Heart right ventricle (tissue), 16 donors: ENCODE measurements around the gene NGEF. TPM values are rescaled to one million over a fixed set of nuclear protein-coding genes. Genes with fewer than 3 reads are reported as not detected.

ENCODE experiments used
- ATAC-seq, 8 donors: fragments of 200-7000 bp; cut with Tn5 transposase; one replicate each; pipeline ENCODE4 v1.9.1; 2020; ENCODE audit warnings: mild to moderate bottlenecking in 8 of 8, moderate library complexity in 8 of 8, moderate number of reproducible peaks in 1 of 8
- DNase-seq, 2 donors: peaks; one replicate each; pipeline ENCODE4 v3.0.0-alpha.2; 2020
- H3K27ac ChIP-seq, 10 donors: fragments of 200-600 bp; sonication (generic) in 2 of 10; one replicate each; pipeline versions ENCODE4 v1.5.0 to v1.8.0; 2020 to 2022; ENCODE audit warnings: mild to moderate bottlenecking in 3 of 10
- H3K27me3 ChIP-seq, 7 donors: fragments of 200-600 bp; one replicate each; pipeline ENCODE4 v1.8.0; 2021 to 2022; ENCODE audit warnings: mild to moderate bottlenecking in 2 of 7
- H3K36me3 ChIP-seq, 9 donors: fragments of 200-600 bp; sonication (generic) in 1 of 9; one replicate each; pipeline versions ENCODE4 v1.5.0 to v1.8.0; 2020 to 2022; ENCODE audit warnings: mild to moderate bottlenecking in 2 of 9
- H3K4me1 ChIP-seq, 9 donors: fragments of 200-600 bp; sonication (generic) in 1 of 9; one replicate each; pipeline versions ENCODE4 v1.5.0 to v1.8.0; 2020 to 2022; ENCODE audit warnings: mild to moderate bottlenecking in 4 of 9
- H3K4me3 ChIP-seq, 10 donors: fragments of 200-600 bp; sonication (generic) in 2 of 10; one replicate each; pipeline versions ENCODE4 v1.5.0 to v1.8.0; 2020 to 2022; ENCODE audit warnings: mild to moderate bottlenecking in 7 of 10, moderate library complexity in 2 of 10
- H3K9me3 ChIP-seq, 11 donors: fragments of 200-600 bp in 10 of 11; sonication (generic) in 2 of 11; one replicate each; pipeline versions ENCODE4 v1.5.0 to v1.8.0; 2013 to 2022; ENCODE audit warnings: mild to moderate bottlenecking in 2 of 11, control low read depth in 1 of 11, moderate library complexity in 1 of 11
- WGBS, 2 donors: extraction: QIAGEN DNeasy Blood & Tissue Kit; methylation state at CpG; one replicate each; pipeline ENCODE4 v1.1.7; 2013; ENCODE audit warnings: inconsistent platforms in 1 of 2; 5-methylcytosine and 5-hydroxymethylcytosine counted together
- intact Hi-C, 10 donors: fragments of 100-400 bp; cut with DNase I; formaldehyde crosslinking; loops; one replicate each; pipeline versions ENCODE4 v1.11.1 to v1.14.2; 2022
- polyA plus RNA-seq, 2 donors: library from polyadenylated mRNA; stranded (reverse); fragments of 200-250 nt; gene quantifications; one replicate each; pipeline ENCODE4 v1.2.3, GENCODE V29; 2013
- total RNA-seq, 10 donors: library from RNA; stranded (reverse); fragmentation: NEBNext Ultra II Directional in 3 of 10; extraction: Animal tissue kit (Norgen Biotek cat#: 25700) in 3 of 10; gene quantifications; one replicate each; pipeline versions ENCODE4 v1.2.1 to v1.2.4, GENCODE V29; 2021 to 2023
- TF ChIP-seq, protein P1 (sequence below), 9 donors: fragments of 200-600 bp; sonication (generic) in 2 of 9; IDR thresholded peaks; one replicate each; pipeline versions ENCODE4 v1.5.0 to v1.8.0; 2021 to 2022; ENCODE audit warnings: antibody characterized with exemption in 9 of 9, mild to moderate bottlenecking in 5 of 9, moderate library complexity in 1 of 9
- donor health status: Arrhythmogenic right ventricular cardiomyopathy.
- donor health status: ischemic (EF 13 %, LVEDD 7.1; RV severe dilation, severe dysfunction).
- donor health status: healthy with polysubstance abuse.
- donor health status: DM: no; HTN: yes; CAD: no.
- donor health status: DM: no; HTN: no; CAD: no.
- donor health status: ischemic (EF 25% LVEDD 6.9; RV normal size, moderate dysfunction).
- donor health status: ischemic (EF 25% LVEDD 5.7; RV mildly dilated, moderate dysfunction).
- donor health status: healthy.
- donor health status: DM: yes; HTN: yes; CAD: no.
- donor health status: Ischemic cardiomyopathy.
- donor health status: ischemic (EF 35%, LVEDD 5.7; RV mildly dilated, moderate dysfunction).
- donor health status: nonischemic (EF 11% LVEDD 7.7; RV severe dilation, severe dysfunction).
- donor health status: DM: yes; HTN: yes; CAD: no.
- donor health status: PGD.
- donor health status: ischemic (EF 29% LVEDD 5.4; RV normal size, mild dysfunction).
- donor health status: nonischemic (EF 23%, LVEDD 6.1; RV moderate dilation, normal function).

The NGEF gene
- total and polyA plus RNA-seq, 12 donors, result 0.27 to 0.75 (median 0.54) TPM; not detected in 3

DNA sequence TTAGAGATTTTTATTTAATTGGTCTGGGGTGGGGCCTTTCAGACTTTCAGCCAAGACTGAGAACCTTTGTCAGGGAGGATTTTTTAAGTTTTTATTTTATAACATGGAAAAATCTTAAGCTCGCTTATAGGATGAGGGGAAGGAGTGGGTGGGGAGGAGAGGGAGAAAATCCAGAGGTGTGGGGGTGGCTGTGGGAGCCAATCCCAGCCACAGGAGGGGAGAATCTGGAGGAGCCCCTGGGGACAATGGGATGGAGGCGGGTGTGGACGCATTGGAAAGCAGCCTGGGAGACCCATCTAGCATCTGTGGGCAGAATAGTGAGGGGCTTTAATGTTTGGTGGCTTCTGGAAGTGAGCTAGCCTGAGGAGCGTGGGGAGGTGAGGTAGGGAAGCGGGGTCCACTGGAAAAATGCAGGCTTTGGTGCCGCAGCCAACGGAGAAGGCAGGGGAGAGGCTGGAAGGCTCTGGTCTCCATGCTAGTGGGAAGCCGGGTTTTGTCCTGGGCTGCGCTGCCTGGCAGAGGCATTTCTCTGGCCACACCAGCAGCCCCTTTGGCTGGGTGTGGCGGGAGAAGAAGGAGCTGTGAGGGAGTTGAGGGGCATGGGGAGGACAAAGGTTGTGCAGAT lies 35.6 kb upstream of the NGEF start:
- H3K36me3 ChIP-seq, result no peaks in the 10 kb centered on the region
- intact Hi-C loops, result loop anchor here in 1 of 10 donors (10.0 kb wide), 1 partner anchor 206 kb away; the partner anchor contains the start of gene ATG16L1
- WGBS, 2 donors, result 81 to 83% methylated on average over 10 of the region's 10 CpGs
- no peak for DNase-seq
- no peak overlapping the region for H3K4me3 ChIP-seq
- no peak for ATAC-seq
- H3K27ac ChIP-seq, result no peak overlapping the region
- H3K27me3 ChIP-seq, result peaks cover 0 to 33% (median 0%) of the 10 kb centered on the region in 7 donors
- no peaks in the 10 kb centered on the region for H3K9me3 ChIP-seq
- TF ChIP-seq, protein P1, sequence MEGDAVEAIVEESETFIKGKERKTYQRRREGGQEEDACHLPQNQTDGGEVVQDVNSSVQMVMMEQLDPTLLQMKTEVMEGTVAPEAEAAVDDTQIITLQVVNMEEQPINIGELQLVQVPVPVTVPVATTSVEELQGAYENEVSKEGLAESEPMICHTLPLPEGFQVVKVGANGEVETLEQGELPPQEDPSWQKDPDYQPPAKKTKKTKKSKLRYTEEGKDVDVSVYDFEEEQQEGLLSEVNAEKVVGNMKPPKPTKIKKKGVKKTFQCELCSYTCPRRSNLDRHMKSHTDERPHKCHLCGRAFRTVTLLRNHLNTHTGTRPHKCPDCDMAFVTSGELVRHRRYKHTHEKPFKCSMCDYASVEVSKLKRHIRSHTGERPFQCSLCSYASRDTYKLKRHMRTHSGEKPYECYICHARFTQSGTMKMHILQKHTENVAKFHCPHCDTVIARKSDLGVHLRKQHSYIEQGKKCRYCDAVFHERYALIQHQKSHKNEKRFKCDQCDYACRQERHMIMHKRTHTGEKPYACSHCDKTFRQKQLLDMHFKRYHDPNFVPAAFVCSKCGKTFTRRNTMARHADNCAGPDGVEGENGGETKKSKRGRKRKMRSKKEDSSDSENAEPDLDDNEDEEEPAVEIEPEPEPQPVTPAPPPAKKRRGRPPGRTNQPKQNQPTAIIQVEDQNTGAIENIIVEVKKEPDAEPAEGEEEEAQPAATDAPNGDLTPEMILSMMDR (IDR thresholded peaks at IDR 0.05), result no peak
- peaks cover 0 to 22% (median 7%) of the 10 kb centered on the region in 9 donors for H3K4me1 ChIP-seq

DNA sequence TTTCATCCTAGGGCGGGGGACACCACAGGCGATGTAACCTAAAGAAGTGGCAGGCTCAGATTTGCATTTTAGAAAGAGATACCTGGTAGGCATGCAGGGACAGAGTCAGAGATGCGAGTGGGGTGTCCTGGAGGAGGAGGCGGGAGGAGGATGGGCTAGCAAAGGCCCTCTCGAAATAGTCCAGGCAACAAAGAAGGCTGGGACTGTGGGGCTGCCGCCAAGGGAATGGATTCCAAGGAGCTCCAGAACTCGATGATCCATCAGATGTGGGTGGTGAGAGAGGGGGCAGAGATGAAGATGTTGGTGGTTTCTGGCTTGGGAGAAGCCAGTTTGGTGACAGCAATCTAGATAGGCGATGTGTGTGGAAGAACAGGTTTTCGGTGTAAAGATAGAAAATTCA lies 34.6 kb upstream of the NGEF start:
- peaks cover 0 to 23% (median 0%) of the 10 kb centered on the region in 7 donors for H3K27me3 ChIP-seq
- H3K36me3 ChIP-seq, result no peaks in the 10 kb centered on the region
- H3K4me1 ChIP-seq, result peaks cover 0 to 18% (median 5%) of the 10 kb centered on the region in 9 donors
- 81 to 86% methylated on average over 9 of the region's 9 CpGs for WGBS, 2 donors
- no peak overlapping the region for H3K27ac ChIP-seq
- TF ChIP-seq, protein P1 (IDR thresholded peaks at IDR 0.05), result no peak
- no peaks in the 10 kb centered on the region for H3K9me3 ChIP-seq
- ATAC-seq, result no peak
- intact Hi-C loops, result loop anchor here in 1 of 10 donors (10.0 kb wide), 1 partner anchor 207 kb away; the partner anchor contains the start of gene ATG16L1
- H3K4me3 ChIP-seq, result no peak overlapping the region
- DNase-seq, result no peak

DNA sequence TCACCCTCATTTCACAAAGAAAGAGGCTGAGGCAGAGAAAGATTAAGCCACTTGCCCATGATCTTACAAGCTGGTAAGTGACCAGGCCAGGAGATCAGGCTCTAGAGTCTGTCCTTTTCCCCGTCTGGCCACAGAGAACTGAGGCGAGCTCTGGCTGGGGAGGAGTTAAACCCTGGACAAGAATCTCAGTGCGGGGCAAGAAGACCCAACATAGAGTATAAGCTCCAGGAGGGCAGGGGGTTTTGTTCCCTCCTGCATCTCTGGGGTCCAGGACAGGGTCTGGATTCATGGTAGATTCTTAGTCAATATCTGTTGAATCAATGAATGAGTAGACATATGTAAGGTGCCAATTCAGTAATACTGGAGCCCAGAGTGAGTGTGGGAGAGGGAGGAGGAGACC lies 34.1 kb upstream of the NGEF start:
- Histone ChIP-seq H3K4me1 (peaks cover 0 to 15% (median under 1%) of the 10 kb centered on the region in 9 donors), H3K36me3 (no peaks in the 10 kb centered on the region), H3K9me3 (no peaks in the 10 kb centered on the region), H3K27me3 (peaks cover 0 to 19% (median 0%) of the 10 kb centered on the region in 7 donors), H3K27ac (no peak overlapping the region), H3K4me3 (no peak overlapping the region)
- 94% methylated on average over 3 of the region's 3 CpGs for WGBS, 2 donors
- DNase-seq (no peak), ATAC-seq (no peak)
- TF ChIP-seq, protein P1 (IDR thresholded peaks at IDR 0.05), result no peak
- intact Hi-C loops, result loop anchor here in 1 of 10 donors (10.0 kb wide), 1 partner anchor 208 kb away; the partner anchor contains the start of gene ATG16L1

DNA sequence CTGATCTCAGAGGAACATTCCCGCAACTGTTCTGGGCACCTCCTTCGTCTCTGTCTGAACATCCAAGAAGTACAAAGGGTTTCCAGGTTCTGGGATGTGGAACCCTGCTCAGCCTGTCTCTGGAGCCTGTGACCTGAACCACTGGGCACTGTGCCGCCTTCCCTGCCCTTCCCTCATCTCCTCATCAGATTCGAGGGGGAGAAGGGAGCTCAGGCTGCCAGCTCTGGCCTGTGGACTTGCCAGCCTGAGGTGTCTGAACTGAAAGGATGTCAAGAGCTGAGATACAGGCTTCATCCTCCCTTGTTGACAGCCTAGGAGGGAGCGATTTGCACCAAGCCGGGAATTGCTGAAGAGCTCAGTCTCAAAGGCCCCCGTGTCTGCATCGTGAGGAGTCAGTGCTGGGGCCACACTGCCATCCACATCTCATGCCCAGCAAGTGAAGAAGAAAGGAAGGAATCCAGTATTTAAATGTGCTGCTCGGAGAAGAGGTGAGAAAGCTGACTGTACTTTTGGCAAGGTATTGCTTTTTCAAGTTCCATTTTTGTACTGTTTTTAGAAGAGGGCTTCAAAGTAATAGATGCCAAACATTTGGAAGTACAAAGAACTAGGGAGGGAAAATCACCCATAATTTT lies 32.0 kb upstream of the NGEF start:
- H3K36me3 ChIP-seq, result no peaks in the 10 kb centered on the region
- TF ChIP-seq, protein P1 (IDR thresholded peaks at IDR 0.05), result no peak
- H3K9me3 ChIP-seq, result no peaks in the 10 kb centered on the region
- peak in 1 of 8 donors; percentile 34 for ATAC-seq
- peaks cover 0 to 3% (median 0%) of the 10 kb centered on the region in 9 donors for H3K4me1 ChIP-seq
- DNase-seq, result no peak
- H3K27ac ChIP-seq, result no peak overlapping the region
- intact Hi-C loops, result loop anchor here in 1 of 10 donors (10.0 kb wide), 1 partner anchor 210 kb away; the partner anchor contains the start of gene ATG16L1
- H3K27me3 ChIP-seq, result peaks cover 0 to 18% (median 0%) of the 10 kb centered on the region in 7 donors
- WGBS, 2 donors, result 74 to 78% methylated on average over 9 of the region's 9 CpGs
- no peak overlapping the region for H3K4me3 ChIP-seq
